HG03066 (cell line): ENCODE results near the gene EME1.
A peak's percentile ranks its signal among the peaks of the same experiment; 100 is the strongest.
"Not testable (repeated sequence)": the region's sequence is repeated elsewhere in the genome, so short reads cannot be mapped to it uniquely, and the experiment has no call there.

Source experiments
- ATAC-seq: cut with Tn5 transposase; IDR thresholded peaks from one replicate; pipeline ENCODE4 v1.9.1; 2021; ENCODE audit warnings: low read depth; ENCODE audit not compliant: unreplicated experiment

Gene EME1

GRCh38 chr17:50372758-50373556 lies at the start of gene EME1, which contains the start of gene MRPL27:
Gene EME1, plus strand, starts transcription at chr17:50373229. Its CDS starts 1,980 bp downstream, at chr17:50375209.
Gene MRPL27, minus strand, starts transcription at chr17:50373184. Its CDS starts 14 bp downstream, at chr17:50373170.
- peak; percentile 94 for ATAC-seq

GRCh38 chr17:50325906-50326305 lies 47.1 kb upstream of the EME1 start:
- no peak for ATAC-seq

- no peak for ATAC-seq
Measured at GRCh38 chr17:50326831-50327364, 46.1 kb upstream of the EME1 start.

GRCh38 chr17:50328363-50329325 lies 44.4 kb upstream of the EME1 start:
- ATAC-seq: no peak

GRCh38 chr17:50329716-50330115 lies 43.3 kb upstream of the EME1 start:
- ATAC-seq: no peak

GRCh38 chr17:50330151-50330775 lies 42.8 kb upstream of the EME1 start:
- ATAC-seq: no peak

GRCh38 chr17:50331085-50331791 lies 41.8 kb upstream of the EME1 start:
- no peak for ATAC-seq

- ATAC-seq: no peak
Measured at GRCh38 chr17:50332196-50332595, 40.8 kb upstream of the EME1 start.

GRCh38 chr17:50333291-50334057 lies 39.6 kb upstream of the EME1 start:
- not testable (repeated sequence) for ATAC-seq

- no peak for ATAC-seq
Measured at GRCh38 chr17:50337956-50338355, 35.1 kb upstream of the EME1 start.

- ATAC-seq: no peak
Measured at GRCh38 chr17:50338645-50339044, 34.4 kb upstream of the EME1 start.

- no peak for ATAC-seq
Measured at GRCh38 chr17:50339381-50339780, 33.6 kb upstream of the EME1 start.

- no peak for ATAC-seq
Measured at GRCh38 chr17:50344731-50345365, 28.2 kb upstream of the EME1 start.

GRCh38 chr17:50345432-50346312 lies 27.4 kb upstream of the EME1 start, which contains the start of gene XYLT2:
Gene XYLT2, plus strand, starts transcription at chr17:50346126. Its CDS starts 15 bp downstream, at chr17:50346141.
- peak; percentile 64 for ATAC-seq

- ATAC-seq: peak; percentile 41
Measured at GRCh38 chr17:50346313-50347116, 26.5 kb upstream of the EME1 start.

GRCh38 chr17:50347117-50347893 lies 25.7 kb upstream of the EME1 start:
- no peak for ATAC-seq
